B cell (primary cell): ENCODE data around the gene CEP120.

ENCODE experiments used
- EZH2 ChIP-seq: IDR thresholded peaks from 2 replicates; pipeline ENCODE4 v1.6.1; 2012; ENCODE audit warnings: borderline replicate concordance, low read depth, mild to moderate bottlenecking, moderate library complexity, low read length; ENCODE audit not compliant: insufficient read depth, poor library complexity, severe bottlenecking
- TF ChIP-seq, protein P1 (sequence below): fragments of 200-600 bp; IDR thresholded peaks from one replicate; pipeline ENCODE4 v1.8.0; 2022; ENCODE audit warnings: antibody characterized with exemption, mild to moderate bottlenecking

DNA sequence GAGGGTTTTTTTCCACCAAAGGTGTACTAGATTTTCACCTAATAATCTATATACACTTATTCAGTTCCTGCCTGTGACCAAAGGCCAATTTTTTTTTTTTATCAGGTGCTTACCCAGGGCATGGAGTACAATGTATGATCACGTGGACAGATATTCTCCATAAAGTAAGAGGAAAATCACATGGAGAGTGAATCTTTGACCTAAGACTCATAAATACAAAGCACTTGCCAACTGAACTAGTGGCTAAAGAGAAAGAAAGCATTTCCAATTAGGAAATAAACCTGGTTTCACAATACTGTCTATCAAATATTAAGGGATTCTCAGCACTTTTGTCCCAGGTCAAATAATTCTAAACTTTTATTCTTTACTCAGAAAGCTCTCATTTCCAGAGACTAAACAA, 33.0 kb upstream of the CEP120 start:
- TF ChIP-seq, protein P1, sequence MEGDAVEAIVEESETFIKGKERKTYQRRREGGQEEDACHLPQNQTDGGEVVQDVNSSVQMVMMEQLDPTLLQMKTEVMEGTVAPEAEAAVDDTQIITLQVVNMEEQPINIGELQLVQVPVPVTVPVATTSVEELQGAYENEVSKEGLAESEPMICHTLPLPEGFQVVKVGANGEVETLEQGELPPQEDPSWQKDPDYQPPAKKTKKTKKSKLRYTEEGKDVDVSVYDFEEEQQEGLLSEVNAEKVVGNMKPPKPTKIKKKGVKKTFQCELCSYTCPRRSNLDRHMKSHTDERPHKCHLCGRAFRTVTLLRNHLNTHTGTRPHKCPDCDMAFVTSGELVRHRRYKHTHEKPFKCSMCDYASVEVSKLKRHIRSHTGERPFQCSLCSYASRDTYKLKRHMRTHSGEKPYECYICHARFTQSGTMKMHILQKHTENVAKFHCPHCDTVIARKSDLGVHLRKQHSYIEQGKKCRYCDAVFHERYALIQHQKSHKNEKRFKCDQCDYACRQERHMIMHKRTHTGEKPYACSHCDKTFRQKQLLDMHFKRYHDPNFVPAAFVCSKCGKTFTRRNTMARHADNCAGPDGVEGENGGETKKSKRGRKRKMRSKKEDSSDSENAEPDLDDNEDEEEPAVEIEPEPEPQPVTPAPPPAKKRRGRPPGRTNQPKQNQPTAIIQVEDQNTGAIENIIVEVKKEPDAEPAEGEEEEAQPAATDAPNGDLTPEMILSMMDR: no peak
- no peak for TF ChIP-seq EZH2
